ENCODE results near the gene AJAP1.

Gene AJAP1

DNA sequence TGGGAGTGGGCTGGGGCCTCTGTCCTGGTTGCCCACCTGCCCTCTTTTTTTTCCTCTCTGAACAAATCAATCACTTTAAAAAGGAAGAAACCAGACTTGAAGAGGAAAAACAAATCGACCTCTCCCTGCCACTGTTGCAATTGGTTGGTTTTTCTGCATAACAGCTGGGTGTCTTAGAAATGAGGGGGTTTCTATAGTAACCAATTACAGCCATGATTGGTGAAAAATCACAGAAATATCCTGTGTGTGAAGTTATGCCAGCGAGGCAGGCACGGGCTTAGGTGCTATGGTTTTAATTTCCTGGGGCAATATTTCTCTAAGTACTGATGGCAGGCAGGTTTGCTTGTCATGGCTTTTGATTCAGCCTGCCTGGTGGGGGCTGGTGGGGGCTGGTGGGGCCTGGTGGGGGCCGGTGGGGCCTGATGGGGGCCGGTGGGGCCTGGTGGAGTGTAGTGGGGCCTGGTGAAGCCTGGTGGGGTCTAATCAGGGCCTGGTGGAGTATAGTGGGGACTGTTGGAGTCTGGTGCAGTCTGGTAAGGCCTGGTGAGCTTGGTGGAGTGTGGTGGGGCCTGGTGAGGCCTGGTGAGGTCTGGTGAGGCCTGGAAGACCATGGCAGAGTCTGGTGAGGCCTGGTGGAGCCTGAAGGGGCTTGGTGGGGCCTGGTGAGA, 54.6 kb downstream of the AJAP1 start:
- no peak for DNase-seq

DNA sequence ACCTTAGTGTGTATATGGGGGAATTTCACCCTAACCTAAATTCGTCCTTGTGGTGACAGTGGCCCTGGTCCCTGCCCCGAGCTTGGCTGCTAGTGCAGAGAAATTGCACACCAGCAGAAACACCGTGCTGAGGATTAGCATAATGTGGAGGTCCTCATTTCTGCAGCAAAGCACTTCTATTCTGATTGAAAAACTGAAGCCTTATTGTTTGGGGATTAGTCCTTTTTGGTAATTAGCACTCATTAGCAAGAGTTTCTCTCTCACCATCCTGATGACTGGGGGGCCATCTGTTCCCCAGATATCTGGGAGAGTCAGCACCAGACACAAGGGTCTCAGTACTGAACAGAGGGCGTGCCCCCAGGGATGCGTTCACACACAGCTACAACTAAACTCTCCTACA, 55.2 kb downstream of the AJAP1 start:
- DNase-seq, result no peak

DNA sequence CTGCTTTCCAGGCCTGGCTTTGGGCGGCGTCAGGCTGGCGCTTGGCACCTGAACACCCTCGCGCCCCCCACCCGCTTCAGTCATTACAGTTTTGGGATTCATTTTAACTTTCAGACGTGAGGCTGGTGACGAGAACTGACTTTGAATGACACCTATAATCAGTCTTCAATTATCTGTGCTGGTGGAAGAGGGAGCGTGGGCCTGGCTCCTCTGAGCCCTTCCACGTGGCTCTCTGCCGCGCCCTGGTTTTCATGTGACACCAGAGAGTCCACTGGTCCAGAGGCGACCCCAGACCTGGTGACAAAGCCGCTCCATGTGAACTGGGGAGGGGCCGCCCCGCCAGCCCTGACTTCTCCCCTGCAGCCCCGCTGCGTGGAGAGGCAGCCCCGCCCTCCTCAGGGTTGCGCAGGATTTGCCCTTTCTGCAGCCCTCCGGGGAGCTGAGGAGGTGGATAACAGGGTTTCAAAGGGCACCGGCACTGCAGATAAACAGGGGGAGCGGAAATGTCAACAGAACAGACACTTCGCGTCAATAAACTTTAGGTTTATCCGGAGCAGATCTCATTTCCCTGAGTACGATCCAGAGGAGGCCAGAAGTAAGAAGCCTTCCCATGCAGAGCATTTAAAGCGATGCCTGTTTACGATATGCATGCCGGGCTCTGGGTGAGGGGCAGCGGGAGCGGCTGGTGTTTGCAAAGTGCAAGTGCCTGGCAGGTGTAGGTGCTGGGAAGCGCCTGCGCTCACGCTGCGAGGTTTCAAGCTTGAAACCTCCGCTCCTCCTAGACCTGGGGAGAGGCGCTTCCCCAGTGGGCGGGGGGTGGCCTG, 56.4 kb downstream of the AJAP1 start:
- no peak for DNase-seq

DNA sequence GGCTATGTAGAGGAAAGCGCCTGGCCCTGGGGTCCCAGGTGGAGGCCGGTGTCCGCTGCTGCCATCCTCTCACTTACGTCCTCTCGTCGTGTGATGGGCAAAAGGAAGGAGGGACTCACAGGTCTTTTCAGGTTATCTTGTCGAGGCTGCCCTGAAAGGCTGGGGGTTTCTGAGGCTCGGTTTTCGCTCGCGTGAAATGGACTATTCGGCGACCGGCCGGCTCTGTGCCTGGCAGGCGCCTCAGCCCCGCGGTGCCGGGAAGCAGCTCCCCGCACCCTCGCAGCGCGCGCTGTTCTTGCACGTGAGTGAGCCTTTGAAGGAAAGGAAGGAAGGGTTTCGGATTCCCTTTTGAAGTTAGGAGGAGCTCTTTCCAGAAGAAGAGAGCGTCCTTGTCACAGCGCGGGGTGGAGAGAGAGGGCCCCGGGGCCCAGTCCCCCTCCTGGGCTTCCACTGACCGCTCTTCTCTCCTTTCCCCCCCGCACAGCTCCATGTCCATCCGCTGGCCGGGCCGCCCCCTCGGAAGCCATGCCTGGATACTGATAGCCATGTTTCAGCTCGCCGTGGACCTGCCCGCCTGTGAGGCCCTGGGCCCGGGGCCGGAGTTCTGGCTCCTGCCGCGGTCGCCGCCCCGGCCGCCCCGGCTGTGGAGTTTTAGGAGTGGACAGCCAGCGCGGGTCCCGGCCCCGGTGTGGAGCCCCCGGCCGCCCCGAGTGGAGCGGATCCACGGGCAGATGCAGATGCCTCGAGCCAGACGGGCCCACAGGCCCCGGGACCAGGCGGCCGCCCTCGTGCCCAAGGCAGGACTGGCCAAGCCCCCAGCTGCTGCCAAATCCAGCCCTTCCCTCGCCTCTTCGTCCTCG, 57.2 kb downstream of the AJAP1 start:
- no peak for DNase-seq

DNA sequence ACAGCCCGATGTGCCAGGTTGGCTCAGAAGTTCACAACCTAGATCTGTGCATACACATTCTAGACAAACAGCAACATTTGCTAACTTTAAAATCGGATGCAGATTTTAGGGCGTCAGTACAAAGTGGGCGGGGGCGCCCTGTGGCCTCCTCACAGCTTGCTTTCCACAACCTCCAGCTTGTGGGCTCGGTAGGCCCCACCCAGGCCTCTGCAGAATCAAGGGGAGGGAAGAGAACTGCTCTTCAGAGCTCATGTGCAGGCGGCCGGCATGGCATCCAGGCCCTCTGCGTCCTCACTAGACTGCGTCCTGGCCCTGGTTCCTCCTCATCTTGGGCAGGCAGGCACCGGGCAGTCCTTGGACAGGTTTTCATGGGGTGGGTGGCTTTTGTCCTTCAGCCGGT, 59.3 kb downstream of the AJAP1 start:
- DNase-seq, result no peak

DNA sequence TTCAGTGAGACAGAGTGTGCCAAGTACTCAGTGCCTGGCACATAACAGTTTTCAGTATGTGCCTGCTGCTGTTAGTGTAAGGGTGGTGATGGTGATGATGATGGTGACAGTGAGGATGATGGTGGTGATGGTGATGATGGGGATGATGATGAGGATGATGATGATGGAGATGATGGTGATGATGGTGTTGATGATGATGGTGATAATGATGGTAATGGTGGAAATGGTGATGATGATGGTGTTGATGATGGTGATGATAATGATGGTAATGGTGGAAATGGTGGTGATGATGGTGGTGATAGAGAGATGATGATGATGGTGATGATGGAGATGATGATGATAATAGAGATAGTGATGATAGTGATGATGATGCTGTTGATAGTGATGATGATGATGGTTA, 62.0 kb downstream of the AJAP1 start:
- DNase-seq, result no peak

DNA sequence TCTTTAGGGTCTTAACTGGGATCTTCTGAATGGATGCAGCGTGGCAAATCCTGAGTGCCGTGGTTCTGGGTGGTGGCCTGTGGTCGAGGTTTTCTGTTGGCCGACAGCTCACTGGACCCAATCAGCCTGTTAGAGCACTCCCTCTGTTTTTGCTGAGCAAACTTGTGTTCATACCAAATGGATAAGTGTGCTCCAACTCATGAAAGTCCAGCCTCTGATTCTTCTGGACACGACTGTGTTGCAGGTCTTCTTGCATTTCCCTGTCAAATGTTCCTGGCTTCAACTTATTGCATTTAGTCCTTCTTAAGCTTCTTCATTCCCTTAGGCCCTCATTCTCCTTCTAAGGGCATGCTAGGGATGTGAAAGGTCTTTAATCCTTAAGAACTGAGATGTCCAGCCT, 63.7 kb downstream of the AJAP1 start:
- no peak for DNase-seq

DNA sequence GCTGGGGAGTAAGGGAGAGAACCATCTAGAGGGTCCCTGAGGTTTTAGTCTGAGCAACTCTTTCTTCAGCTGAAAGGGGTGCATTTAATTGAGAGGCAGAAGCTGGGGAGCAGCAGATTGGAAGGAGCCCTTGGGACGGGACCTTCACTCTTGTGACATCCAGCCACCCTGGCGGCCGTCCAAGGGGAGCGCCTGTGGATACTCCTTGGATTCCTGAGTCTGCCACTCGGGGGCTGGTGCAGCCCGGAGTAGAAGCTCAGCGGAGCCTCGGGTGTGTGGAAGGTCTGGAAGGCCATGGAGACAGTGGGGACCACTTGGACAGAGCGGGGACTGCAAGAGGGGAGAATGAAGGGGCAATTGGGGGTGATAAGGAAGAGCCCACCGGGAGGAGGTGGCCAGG, 68.7 kb downstream of the AJAP1 start:
- no peak for DNase-seq

DNA sequence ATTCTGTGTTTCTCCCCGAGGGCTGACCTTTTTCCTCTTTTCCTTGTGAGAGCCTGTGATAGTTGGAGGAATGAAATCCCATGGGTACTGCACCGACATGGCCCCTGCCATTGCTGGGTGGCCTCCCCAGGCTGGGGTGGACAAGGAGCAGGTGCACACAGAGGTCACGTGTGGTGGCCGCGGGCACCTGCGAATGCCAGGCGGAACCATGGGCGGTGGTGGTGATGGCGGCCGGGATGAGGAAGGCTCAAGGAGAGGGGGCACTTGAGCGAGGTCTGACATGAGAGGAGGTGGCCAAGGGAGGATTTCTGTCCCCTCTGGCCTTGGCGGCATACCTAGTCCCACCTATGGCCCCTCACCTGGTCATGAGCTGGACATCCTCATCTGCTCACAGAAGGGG, 69.6 kb downstream of the AJAP1 start:
- no peak for DNase-seq

DNA sequence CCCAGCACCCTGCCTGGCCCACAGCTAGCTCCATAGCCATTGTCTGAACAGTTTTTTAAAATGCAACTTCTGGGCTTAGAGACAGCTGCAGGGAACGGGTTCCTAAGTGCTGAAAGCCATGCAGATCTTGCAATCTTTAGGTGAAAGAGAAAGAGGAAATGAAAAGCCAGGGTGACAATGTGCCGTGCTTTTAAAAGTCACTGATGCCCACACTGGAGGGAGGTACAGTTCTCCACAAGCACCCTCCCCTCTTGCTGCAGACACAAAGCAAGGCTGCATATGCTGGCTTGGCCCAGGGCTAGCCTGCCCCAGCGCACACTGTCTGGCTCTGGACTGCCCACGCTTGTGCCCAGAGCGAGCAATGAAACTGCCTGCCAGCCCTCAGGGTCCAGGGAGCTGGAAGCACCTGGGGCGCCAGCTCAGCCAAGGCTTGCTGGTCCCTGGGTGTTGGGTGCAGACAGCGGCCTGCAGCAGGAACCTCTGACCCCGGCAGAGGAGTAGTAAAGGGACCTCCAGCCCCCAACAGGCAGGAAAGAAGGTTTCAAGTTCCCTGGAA, 70.4 kb downstream of the AJAP1 start:
- DNase-seq, result no peak

DNA sequence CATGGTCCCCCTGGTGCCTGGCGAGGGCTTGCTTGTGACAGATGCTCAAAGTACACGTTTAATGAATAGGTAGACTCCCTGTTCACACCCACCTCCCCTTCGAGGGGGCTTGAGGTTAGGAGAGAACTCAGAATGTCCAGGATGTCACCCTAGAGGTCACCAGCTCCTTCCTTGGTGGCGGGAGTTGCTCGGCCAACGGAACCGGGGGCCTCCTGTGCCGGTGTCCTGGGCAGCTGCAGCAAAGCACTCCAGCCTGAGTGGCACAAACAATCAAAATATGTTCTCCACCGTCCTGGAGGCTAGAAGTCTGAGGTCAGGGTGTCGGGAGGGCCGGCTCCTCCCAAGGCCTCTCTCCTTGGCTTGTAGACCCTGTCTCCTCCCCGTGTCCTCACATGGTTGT, 71.0 kb downstream of the AJAP1 start:
- DNase-seq, result no peak

DNA sequence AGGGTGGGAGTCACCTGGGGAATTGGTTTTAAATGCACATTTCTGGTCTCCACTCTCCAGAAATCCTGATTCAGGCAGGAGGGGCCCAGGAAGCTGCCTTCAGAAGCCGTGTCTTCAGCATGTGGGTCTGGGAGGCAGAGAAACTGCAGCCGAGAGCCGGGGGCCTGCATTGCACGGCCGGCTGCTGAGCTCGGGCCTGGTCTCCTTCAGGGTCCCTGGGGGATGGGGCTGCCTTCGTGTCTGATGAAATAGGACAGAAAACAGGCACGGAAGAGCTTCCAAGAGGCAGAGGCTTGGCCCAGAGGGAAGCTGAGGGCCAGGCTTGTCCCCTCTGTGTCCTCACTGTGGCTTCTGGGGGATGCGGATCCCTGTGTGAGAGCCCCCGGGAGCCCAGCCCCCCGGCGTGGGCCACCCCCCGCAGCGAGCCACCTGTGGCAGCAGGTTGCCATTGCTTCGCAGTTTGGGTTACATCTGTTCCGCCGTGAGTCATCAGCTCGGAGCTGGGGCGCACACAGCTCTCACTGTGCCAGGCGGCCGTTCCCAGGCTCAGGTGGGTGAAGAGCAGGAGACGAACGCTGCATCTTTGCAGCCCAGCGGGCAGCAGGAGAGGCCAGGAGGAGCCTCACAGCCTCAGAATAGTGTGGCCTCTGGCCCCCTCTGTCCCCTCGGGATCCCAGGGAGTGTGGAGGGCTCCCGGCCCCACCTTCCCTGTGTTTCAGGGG, 72.4 kb downstream of the AJAP1 start:
- no peak for DNase-seq

DNA sequence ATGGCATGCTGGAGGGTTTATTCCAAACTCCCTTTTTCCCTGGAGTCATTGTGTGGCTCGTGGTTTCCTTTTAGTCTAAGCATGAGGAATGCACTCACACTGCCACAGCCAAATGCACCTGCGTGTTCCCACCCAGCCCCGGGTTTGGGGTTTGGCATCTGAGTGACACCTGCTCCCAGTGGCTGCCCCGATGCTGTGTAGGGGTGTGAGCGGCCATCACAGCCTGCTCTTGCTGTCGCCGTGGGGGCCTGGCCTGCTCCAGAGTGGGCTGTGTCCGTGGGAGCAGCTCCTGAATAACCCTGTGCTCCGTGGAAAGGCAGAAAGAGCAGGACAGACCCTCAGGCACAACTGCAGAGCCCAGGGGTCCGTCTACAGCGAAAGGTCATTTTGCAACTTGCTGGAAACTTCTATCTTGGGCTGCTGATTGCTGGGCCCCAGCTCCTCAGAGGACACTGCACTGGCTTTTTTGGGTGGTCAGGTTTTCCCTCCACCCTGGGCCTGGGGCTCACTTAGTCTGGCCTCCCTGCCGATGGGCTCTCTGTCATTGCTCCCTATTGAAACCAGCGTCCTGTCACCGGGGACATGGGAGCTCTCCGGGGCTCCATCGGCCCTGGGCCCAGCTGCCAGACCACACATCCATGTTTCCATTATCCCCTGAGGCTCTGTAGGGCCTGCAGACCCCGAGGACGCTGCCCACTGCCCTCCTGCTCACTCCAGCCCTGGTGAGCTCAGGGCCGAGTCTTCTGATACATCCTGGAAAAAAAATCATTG, 74.1 kb downstream of the AJAP1 start:
- no peak for DNase-seq

DNA sequence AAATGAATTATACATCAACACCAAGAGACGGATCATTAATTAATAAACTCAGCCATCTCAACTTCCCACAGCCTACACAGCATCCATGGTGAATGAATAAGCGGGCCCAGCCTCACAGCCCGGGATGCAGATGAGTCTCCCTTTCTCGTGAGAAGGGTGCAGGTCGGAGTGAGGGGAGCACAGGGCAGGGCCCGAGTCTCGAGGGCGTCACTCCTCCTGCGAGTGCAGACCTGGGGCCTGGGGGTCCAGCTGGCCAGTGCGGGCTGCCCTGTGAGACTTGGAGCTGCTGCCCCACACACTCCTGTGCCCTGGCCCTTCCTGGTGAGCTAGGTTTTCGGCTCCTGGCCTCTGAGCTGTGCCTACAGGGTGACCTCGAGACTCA, 74.7 kb downstream of the AJAP1 start:
- no peak for DNase-seq

DNA sequence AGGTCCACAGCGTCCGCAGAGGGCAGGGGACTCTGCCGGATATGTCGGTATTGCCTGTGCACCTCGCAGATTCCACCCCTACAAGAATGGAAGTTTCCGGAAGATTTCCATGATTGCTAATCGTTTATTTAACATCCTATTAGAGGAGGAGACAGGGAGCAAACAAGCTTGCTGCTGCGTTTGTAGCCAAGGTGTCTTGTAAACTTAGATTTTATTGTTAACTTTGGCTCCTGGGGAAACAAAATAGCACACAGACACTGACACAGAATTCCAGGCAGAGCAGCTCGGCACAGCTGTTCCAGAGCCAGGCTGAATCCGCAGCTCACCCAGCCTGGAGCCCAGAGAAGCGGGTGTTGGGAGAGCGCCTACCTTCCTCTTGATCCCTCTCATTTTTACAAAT, 75.7 kb downstream of the AJAP1 start:
- no peak for DNase-seq

DNA sequence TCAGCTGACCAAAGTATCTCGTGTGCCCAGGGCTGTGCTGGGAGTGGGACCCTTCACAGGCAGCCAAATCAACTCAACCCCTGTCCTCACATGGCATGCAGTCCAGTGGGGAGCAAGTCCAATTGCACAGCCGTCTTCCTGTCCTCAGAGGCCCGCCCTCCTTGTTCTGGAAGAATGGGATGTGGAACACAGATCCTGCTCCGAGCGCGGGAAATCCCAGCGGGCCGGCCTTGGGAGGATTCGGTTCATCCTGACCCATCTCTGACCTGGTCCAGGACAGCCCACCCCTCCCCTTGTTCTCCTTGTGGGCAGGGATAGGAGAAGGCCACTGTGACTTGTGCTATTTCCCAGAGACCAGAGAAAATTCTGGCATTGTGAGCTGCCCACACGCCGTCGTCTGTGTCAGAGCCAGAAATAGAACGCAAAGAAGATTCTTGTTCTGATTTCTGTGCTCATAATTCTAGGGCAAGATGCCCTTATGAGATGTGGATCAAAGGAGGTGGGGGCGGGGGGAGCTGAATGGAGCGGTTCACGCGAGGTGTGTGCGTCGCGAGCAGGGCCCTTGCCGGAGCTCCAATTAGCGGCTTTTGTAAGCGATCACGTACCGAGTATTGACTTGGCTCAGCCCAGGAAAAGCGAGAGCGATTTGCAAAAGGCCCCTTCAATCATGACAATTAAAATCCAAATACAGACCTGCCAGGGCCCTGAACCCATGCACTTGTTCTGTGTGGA, 79.2 kb downstream of the AJAP1 start:
- DNase-seq, result no peak

DNA sequence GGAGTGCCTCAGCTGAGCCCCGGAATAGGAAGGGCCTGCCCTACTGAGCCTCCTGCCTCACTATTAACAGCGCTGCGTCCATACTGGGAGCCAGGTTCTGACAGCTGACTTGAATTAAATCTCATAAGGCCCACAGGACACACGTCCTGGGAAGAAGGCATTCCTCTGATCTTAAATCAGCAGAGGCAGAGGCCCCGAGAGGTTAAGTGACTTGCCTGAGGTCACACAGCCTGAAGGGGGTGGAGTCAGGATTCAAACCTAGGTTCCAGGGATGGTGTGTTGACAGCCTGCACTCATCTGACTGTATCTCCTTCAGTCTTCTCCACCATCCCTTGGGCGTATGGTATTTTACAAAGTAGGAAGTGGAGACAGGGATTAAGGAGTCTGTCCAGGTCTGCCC, 79.8 kb downstream of the AJAP1 start:
- DNase-seq, result no peak

DNA sequence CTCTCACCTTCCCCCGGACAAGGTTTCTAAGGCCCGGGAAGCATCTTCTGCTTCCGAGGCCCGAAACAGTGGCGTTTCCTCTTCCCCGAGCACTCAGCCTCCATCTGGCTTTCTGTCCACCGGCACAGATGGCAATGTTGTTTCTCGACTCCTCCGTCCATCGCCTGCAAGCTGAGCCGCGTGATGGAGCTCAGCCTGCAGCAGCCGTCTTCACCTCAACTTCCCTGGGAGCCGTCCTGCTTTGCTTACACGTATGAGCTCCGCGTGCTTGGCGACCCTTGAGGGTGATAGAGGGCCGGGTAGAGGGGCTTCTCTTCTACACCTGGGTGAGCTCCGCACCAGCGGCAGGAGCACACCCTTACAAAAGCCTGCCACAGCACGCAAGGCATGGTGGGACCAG, 80.4 kb downstream of the AJAP1 start:
- DNase-seq, result no peak

DNA sequence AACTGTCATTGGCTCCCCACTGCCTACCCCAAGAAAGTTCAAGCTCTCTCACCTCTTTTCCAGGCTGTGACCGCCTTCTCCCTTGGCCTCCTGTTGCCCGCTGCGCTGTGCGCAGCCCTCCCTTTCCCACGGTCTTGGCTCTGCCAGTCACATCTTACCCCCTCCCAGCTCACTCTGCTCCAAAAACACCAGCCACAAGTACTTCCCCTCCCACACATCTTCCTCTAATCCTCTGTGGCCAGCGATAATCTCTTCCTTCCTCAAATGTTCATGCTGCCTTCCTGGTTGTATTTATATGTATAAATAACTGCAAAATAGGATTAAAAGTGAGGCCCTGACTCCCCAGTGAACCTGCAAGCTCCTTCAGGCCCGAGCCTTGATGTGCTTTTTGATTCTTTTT, 81.8 kb downstream of the AJAP1 start:
- no peak for DNase-seq

DNA sequence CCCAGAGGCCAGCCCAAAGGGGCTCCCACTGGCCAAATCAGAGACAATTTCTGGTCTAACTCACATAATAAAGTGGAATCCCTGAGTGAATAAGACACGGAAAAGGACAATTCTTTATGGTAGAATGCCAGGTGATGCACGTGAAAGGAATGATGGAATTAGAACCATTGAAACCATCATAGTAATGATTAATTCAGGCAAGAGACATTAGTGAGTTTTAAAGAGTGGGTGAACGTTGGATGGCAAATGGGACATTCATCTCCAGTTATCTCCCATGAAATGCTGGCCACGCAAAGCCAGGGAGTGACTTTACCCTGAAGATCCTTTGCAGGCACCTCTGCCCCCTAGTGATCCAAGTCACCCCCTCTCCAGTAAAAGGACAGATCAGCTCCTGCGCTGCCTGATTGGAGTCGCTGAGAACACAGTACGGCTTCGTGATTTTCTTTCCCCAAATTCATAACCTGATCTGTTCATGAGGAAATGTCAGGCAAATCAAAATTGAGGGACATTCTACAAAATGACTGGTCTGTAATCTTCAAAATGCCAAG, 87.5 kb downstream of the AJAP1 start:
- DNase-seq, result no peak

Measured in left hindlimb (tissue), 1 donor.